Endometrial microvascular endothelial cells (primary cell): ENCODE measurements around the gene NBPF20. TPM values are rescaled to one million over a fixed set of nuclear protein-coding genes. Genes with fewer than 3 reads are reported as not detected.
"Not testable (repeated sequence)": the region's sequence is repeated elsewhere in the genome, so short reads cannot be mapped to it uniquely, and the experiment has no call there.

ENCODE experiments used
- in situ Hi-C: cut with HindIII; loops from 2 replicates; pipeline ENCODE4 v1.10.0; 2017; ENCODE audit warnings: low sequenced_read_pairs, low pct_unique_long_range_greater_than_20kb; ENCODE audit errors: inconsistent ontology term
- total RNA-seq: library from RNA; depleted of rRNA; stranded (reverse); fragments of >200 nt; gene quantifications from one replicate; pipeline ENCODE4 v1.2.3, GENCODE V29; 2015; ENCODE audit errors: inconsistent ontology term

The NBPF20 gene
- total RNA-seq, 1 donor from 2014 or later: 1.0 TPM

GRCh38 chr1:145431363-145432256 lies 6.2 kb upstream of the NBPF20 start:
- in situ Hi-C loops: not testable (repeated sequence)

DNA sequence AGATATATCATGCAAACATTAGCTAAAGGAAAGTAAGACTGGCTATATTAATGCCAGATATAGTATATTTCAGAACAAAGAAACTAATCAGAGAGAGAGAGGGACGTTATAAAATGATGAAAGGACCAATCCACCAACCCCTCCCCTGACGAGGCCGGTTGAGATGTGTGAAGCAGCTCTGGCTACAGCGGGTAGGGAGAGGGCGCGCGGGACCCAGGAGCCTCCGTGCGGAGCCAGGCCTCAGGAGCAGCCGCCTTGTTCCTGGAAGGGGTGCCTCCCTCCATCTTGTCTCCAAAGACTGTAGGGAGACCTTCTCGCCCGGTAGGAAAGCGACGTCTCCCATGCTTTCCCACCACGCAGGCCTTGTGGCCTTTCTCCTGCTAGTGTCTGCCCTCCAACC lies 5.4 kb upstream of the NBPF20 start:
- in situ Hi-C loops: not testable (repeated sequence)

DNA sequence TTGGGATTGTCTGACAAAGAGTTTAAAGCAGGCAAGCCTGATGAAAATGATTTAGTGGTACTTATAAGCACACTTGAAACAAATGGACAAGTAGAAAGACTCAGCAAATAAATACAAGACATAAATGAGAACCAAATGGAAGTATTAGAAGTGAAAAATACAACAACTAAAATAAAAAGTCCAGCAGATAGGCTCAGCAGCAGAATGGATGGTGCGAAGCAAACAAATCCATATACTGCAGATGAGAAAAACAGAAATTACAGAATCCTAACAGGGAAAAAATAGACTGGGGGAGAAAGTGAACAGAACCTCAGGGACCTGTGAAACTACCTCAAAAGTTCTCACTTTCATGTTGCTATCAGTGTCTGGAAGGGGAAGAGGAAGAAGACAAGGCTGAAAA lies 3.9 kb upstream of the NBPF20 start:
- in situ Hi-C loops: not testable (repeated sequence)

DNA sequence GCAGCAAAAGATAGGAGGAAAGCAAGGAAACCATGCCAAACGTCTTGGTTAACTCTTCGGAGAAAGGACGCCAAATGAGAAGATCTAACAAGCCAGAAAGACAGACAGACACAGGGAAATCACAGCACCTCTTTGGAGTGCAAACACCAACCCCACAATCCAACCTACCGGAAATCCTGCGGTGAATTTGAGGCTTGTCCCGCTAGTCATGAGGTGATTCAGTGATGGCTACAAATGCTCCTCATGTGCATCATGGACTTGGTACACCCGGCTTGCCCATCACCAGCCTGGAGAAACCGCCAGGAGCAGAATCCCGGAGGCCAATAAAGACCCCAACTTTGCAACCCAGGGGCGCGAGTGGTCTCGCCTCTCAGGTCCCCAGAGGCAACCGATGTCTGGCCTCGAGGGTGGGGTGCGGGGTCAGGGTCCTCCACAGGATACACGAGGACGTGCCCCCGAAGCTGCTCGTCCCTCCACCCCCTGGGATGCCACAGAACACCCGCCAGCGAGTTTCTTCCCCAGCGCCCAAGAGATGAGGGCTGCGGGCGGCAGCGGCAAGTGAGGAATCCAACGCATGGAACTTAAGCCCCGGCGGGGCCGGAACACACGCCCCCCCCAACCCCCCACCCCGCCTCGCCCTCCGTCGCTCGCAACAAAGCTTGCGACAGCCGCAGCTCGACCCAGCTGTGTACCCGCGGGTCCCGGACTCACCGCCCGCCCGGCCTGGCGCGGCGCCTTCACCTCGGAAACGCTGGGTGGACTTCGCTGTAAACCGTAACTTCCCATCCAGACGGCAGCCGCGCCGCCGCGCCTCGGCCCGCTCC lies 579 bp downstream of the NBPF20 start:
- in situ Hi-C loops: not testable (repeated sequence)

DNA sequence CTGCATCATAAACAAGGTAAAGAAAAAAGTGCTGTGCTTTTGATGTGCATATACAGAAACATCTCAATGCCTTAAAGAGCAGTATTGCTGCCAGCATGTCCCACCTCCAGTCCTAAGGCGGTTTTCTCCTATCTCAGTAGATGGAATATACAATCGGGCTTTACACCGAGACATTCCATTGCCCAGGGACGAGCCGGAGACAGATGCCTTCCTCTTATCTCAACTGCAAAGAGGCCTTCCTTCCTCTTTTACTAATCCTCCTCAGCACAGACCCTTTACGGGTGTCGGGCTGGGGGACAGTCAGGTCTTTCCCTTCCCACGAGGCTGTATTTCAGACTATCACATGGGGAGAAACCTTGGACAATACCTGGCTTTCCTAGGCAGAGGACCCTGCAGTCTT lies 10.3 kb downstream of the NBPF20 start:
- in situ Hi-C loops: not testable (repeated sequence)

DNA sequence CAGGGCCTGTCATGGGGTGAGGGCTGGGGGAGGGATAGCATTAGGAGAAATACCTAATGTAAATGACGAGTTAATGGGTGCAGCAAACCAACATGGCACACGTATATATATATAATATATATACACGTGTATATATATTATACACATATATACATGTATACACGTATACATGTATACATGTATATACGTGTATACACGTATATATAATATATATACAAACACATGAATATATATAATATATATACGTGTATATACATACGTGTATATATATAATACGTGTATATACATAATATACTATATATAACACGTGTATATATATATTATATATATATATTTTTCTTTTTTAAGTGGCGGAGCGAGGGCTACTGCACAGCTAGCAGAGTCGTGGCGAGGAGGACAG lies 18.1 kb downstream of the NBPF20 start:
- in situ Hi-C loops: not testable (repeated sequence)

DNA sequence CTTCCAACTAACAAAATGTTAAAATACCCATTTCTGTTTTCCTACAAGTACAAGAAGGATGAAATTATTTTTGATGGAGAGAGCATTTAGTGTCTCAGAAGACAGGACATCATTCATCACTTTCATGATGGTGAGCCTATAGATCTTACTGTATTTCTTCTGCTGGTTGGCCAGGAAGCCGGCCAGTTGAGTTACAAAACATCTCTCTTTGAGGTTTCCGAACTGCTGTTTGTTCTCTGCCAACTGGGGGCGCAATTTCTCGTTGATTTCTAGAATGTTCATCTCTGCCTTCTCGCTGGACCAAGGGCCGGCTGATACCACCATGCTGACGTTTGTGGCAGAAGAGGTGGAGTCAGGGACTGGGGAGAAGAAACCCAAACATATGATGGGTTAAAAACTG lies 20.5 kb downstream of the NBPF20 start:
- in situ Hi-C loops: not testable (repeated sequence)

DNA sequence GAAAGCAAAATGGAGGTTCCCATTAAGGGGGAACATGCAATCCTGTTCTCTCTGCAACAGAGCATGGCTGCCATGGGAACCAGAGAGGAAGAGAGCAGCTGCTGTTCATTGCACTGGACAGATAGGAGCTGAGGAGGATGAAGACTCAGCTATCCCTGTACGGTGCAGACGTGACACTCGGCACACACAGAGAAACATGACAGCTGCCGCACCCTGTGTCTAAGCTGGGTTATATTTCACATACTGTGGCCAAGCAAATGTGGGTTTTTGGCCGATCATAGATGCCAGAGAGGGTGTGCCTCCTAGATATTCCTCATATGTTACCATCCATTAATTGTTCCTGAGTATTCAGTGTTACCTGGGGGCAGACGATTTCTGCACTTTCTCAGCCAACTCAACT lies 24.7 kb downstream of the NBPF20 start:
- in situ Hi-C loops: not testable (repeated sequence)

Other genes starting within 250 kb of the NBPF20 start
- not detected for gene PPIAL4D, start 183.4 kb downstream of the NBPF20 start, total RNA-seq
- 47.6 TPM for gene GPR89A, start 182.4 kb upstream of the NBPF20 start, total RNA-seq